Hippocampal formation (tissue), 2 donors: ENCODE measurements around the gene SLC30A1.
"Not testable (repeated sequence)": the region's sequence is repeated elsewhere in the genome, so short reads cannot be mapped to it uniquely, and the experiment has no call there.

Source experiments
- DNase-seq, 2 donors: peaks; one replicate each; lab custom pipeline; 2025; lab: John Stamatoyannopoulos, UW

The SLC30A1 gene

DNA sequence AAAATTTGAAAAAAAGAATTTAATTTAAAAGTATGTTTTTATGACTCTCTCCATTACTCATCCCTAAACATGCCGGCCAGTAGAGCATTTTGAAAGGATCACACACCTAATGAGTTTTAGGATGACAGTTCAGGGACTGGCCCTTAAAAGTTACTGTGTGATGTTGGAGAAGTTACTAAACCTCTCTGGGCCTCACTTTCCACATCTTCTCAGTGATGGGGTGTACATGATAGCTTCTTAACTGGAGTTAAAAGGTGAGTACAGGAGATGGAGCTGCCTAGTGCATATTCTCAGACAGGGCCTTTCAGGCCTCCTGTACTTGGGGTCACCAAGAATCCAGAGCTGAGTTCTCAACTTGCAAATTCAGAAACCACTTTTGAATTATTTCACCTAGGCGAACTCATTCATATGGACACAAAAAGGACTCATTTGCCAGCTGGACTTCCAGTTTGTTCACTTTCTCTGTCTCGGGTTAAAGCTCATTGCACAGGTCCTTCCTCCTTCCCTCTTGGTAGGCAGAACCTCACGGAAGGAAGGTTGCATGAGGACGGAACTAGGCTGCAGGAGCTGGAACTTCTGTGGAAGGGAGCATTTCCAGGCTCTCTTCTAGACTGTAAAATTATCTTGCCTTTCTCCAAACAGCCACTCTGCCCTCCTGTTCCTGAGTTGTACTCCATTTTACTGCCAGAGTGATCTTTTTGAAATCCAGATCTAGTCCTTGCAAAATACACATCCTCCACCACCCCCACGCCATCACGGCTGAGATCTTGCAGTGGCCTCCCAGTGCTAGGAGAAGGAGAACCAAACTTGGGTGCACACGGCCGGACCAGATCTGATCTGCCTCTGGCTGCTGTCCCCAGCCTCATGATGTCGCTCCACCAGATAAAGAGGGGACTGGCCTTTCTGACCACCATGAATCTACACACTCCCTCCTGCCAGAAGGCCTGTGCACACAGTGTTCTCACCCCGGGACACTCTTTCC is 4.3 kb upstream of the SLC30A1 start:
- no peak for DNase-seq

DNA sequence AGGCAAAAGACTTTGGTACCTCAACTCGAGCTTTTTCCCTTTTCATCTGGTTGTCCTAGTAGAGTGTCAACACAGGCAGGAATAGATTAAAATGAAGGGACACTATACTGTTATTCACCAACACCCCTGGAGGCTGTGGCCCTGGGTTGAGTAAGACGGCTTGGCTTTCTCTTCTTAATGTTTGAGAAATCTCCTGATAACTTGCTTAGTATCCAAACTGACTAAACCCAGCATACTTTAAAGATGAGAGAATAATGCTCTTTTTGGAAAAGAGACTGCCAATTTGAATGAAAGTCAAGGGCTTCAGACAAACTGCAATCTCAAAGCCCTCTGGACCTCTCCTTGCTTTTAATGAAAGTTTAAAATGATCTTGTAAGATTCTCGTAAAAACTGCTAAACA is 2.6 kb upstream of the SLC30A1 start:
- no peak for DNase-seq

DNA sequence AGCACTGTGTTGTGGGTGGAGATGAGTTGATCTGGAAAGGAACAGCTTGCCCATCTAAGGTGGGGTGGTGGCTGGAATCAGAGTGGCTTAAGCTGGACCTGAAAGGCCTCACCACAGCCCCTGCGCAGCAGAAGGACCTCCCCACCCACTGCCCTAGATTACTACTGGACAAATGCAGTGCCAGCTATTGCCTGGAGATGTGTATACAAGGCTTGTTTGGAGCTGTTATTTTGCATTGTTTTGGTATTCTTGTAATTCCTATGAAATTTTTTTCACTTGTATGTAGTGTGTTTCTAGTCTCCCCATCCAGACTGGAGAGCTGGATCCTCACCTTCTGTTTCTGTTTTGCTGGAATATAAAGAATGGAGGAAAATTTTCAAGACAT is 1.3 kb upstream of the SLC30A1 start:
- DNase-seq: no peak

DNA sequence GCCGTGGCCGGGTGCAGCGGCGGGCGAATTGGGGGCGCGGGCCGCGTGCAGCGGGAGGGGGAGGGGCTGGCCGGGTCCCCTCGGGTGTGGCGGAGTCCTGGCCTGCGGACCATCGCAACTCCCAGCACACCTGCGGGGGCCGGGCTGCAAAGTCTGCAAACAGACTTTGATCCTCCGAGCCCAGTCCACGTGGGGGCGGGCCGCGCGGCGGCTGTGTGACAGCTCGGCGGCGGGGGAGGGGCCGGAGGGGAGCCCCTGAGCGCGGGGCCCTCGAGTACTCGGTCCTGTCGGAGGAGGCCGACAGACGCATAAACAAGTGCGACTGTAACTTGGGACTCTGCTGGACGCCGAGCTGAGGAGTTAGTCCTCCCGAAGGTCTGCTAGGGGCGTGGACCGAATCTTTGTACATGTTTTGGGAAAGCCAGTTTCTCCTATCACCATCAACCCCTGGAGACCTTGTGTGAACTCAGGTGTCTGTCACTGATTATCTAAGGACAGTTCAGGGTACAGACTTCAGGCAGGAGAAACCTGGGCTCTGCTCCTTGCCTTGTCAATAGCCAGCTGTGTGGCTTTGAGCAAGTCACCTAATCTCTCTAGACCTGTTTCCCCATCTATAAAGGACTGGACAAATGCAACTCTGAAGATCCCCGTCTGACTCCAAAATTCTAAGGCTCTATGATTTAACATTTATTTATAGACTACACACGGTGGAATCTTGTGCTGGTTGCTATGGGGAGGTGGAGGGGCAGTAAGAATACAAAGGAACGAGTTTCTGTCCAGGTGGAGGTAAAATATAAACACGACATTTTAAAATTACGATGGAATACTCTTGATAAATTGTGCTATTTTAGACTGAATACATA is 710 bp upstream of the SLC30A1 start:
- DNase-seq: no peak

DNA sequence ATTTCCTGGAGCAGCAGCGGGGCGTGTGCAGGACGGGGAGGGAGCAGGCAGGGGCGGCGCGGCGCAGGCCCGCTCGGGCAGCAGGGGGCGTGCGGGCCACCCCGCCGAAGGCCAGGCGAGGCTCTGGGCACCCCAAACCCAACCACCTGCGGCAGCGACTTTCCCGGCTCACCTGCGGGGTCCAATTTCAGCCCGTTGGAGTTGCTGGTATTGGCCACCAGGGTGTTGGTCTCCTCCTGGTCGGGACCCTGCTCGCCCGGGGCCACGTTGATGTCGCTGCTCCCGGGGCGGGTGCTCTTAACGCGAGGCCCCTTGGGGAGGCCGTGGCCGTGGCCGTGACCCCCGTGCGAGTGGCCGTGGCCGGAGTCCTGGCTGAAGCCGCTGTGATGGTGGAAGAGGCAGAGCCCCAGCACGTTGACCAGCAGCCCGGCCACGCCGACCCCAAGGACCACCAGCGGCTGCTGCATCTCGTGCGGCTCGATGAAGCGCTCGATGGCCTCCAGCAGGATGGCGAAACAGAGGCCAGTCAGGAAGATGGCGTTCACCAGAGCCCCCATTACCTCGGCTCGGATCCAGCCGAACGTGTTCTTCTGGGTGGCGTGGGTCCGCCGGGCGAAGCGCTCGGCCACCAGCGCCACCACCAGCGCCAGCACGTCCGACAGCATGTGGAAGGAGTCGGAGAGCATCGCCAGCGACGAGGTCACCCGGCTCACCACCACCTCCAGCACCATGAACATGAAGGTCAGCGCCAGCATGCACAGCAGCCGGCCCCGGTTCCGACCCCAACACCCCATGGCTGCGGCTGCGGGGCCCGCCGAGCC is 932 bp downstream of the SLC30A1 start:
- peak; percentile 41 to 53 for DNase-seq

DNA sequence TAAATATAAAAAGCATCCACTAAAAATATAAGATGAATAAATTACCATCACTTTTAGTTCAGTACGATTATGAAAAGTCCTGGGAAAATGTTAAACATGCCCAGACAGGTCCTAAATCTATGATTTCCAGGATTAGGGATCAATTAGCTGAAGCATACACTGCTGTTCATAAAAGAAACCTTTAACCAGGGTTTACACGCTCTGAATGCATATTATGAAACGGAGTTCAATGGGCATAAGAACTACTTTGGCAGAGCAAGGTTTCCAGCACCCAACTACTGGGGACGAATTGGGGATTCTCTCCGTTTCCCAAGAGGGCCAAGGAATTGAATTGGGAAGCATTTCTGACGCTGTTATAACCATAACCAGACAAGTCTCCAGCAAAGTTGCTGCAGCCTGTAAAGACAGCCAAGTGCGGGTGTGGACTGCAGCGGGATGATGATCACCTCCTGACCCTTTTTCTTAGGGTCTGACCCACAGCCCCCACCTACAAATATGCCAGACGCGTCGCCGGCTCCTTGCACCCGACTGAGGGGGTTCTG is 1.6 kb downstream of the SLC30A1 start:
- DNase-seq: no peak

DNA sequence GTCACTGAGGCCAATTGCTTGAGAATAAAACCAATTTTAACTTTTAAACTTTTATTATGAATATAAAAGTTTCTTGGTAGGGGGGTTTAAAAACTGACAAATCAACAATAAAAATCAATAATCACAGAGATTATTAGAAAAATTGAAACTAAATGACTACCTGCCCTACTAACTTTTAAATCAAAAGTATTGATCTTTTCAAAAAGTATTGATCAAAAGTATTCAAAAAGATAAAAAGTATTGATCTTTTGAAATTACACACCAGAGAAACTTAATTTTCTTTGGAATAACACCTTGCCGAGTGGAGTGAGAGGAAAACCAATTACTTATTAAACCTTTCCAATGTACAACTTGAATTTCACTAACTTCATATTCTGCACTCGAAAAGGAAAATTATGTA is 2.2 kb downstream of the SLC30A1 start:
- DNase-seq: no peak

DNA sequence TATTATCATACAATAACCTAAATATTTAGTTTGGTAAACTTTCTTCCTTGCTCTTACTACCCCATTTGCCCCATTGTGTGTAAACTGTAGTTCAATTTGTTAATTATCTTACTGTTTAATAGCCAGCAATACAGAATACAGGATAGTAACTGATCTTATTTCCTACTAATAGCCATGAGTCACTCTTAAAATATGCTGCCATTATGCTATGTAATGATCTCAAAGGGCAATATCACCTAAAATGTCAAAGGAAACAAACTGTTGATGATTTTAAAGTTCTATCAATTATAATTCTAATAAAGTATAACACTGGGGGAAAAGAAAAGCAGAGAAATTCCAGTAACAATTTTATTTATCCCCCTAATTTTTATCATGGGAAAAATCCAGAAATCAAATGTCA is 4.3 kb downstream of the SLC30A1 start:
- no peak for DNase-seq

DNA sequence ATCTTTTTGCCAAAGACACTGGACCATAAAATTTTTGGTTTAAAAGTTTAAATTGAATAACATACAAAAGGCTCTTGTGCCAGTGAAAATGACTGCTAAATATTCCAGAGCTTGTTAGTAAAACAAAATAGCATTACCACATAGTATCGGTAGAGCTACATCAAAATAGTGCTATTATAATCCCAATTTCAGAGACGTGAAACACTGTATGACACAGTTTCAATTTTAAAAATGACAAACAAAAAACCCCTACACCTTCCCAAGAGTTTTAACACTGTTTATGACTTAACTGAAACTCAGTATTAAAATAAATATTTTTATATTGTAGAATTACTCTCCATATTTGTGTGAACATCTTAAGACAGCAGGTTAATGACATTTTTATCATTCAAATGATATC is 7.0 kb downstream of the SLC30A1 start:
- no peak for DNase-seq

DNA sequence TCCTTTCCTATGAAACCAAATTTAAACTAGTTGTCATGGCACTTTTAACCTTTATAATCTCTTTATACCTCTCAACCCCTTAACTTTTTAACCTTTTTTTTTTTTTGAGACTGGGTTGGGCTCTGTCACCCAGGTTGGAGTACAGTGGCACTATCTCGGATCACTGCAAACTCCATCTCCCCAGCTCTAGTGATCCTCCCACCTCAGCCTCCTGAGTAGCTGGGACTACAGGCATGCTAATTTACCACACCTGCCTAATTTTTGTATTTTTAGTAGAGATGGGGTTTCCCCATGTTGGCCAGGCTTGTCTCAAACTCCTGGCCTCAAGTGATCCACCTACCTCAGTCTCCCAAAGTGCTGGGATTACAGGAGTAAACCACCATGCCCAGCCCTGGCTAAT is 8.6 kb downstream of the SLC30A1 start:
- DNase-seq: not testable (repeated sequence)

DNA sequence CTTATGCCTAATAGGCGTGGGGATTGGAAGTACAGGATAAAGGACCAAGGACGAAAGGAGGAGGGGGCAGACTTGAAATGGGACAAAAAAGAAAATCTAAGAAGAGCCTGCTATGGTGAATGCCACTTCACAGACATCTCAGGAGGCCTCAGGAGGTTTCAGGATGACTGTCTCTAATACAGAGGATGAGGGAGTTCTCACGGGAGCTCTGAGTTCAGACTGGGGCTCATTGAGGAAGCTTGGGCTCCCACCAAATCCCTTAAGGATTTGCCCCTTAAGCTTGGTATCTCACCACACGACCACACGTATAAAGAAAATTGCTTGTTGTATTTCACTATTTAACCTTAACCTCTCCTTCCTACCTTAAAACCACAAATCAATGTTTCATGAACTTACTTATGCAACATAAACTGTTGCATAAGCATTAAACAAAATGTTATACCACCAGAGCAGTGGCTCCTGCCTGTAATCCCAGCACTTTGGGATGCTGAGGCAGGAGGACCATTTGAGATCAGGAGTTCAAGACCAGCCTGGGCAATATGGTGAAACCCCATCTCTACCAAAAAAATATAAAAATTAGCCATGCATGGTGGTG is 12.4 kb downstream of the SLC30A1 start:
- DNase-seq: no peak

DNA sequence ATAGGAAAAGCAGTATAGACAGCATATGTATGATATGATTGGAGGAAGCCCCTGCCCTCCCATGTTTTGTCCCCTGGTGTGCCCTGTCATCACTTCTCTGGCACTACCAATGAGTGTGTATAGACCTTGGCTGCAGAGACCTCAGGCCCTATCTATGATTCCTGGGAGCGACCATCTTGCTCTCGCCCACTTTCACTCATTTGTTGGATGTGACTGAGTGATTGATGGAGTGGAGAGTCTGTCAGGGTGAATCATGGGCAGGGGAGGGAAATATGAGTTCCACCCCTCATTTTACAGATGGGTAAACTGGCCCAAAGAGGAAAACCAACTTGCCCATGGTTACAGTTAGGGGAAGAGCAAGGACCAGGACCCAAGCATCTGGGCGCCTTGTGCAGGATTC is 14.9 kb downstream of the SLC30A1 start:
- no peak for DNase-seq

DNA sequence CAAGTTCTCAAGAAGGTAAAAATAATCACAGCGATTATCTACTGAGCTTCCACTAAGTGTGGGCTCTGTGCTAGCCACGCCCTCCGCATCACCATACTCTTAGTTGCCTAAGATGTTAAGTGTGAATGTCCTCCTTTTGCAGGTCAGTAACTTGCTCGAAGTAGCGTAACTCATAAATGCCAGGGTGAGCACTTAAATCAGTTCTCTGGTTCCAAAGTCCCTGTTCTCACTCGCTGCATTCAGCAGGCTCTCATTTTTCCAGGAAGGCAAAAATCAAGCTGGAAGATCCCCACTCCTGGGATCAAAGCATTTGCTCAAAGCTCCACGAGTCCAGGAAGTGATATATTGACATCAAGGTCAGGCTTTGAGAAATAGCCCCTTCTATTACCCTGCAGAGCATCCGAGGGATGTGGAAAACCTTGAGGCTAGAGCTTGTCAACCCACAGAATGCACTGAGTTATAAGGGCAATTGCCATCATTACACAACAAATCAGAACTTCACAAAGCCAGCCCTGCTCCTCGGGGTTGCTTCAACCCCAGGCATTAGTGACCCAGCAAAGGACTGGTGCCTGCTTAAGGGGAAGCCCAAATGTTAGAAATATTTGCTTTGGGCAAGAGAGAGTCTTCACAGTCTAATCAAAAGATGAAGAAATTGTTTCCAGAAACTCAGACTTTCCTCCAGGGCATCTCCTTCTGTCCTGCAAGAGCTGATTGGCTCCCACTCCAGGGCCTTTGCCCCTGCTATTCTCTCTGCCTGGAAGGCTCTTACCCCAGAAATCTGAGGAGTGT is 19.5 kb downstream of the SLC30A1 start:
- no peak for DNase-seq

DNA sequence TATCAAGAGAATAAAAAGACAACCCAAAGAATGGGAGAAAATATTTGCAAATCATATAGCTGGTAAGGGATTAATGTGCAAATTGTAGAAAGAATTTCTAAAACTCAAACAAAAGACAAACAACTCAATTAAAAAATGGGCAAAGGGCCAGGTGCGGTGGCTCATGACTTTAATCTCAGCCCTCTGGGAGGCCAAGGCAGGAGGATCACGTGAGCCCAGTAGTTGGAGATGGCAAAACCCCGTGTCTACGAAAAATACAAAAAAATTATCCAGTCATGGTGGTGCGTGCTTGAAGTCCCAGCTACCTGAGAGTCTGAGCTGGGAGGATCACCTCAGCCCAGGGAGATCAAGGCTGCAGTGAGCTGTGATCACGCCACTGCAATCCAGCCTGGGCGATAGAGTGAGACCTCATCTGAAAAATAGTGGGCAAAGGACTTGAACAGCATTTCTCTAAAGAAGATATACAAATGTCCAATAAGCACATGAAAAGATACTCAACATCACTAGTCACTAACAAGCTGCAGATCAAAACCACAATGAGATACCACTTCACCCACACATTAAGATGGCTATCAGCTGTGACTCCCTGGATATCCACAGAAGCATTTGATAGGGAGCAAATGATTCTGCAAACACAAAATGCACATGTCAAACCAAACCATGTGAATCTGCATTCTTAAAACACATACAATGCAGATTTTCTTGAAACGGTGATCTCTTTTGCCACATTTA is 20.9 kb downstream of the SLC30A1 start:
- DNase-seq: no peak

DNA sequence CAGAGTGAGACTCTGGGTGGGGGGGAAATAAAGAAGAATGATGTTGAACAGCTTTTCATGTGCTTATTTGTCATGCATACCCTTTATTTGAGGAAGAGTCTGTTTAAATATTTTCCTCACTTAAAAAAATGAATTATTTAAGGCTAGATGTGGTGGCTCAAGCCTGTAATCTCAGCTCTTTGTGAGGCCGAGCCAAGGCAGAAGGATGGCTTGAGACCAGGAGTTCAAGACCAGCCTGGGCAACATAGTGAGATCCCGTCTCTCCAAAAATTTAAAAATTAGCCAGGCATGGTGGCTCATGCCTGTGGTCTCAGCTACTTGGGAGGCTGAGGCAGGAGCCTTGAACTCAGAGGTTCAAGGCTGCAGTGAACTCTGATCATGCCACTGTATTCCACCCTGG is 25.4 kb downstream of the SLC30A1 start:
- no peak for DNase-seq

DNA sequence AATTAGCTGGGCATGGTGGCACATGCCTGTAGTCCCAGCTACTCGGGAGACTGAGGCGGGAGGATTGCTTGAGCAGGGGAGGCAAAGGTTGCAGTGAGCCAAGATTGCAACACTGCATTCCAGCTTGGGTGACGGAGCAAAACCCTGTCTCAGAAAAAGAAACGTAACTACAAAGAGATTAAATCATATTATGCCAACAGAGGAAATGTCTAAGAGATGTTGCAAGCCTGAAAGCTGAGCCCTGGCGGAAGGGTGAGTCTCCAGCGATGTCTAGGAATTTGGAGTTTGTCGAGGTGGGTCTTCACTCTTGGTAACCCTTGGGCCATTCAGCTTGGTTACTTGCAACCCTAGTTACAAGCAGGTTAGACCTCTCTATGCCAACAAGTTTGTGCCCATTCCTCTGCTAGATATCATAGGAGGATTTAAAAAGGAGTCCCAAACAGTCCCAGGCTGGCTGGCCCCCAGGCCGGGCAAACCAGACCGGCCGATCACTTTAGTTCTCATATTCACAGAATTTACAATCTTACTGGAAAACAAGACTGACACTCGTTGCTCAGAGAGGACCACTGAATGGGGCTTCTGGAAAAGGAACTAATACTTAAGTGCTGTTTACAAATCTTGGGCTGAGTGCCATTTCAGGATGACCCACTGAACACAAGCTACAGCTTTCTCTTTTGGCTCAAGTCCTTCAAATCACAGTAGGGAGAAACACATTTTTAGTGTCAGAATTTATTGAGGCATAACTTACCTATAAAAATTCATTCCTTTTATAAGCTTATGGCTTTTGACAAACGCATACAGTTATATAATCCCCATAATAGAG is 27.1 kb downstream of the SLC30A1 start:
- no peak for DNase-seq

DNA sequence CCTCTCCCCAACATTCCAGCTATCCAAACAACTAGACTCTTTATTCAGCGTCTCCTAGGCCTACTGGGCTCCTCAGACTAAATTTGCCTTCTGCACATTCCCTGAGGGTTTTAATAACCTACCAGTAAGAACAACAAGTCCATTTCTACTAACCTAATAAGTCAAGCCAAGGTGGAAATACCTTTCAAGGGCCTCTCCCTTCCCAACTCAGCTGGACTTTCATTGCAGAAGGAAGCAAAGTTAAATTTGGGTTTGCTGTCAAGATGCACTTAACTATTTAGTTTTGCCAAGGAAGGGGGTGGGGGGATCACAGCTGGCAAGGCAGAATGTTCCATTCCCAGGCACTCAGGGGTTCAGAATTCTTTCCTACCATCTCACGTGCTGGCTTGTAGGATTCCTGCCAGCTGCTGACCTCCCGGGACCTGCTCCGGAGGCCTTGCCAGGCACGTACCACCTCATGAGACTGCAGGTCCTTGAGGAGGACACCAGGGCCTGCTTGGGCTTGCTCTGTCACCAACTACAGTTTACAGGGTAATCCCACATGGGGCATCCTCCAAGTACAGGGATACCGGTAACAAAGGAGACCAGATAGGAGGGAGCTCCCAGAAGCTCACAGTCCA is 29.8 kb downstream of the SLC30A1 start:
- DNase-seq: no peak

DNA sequence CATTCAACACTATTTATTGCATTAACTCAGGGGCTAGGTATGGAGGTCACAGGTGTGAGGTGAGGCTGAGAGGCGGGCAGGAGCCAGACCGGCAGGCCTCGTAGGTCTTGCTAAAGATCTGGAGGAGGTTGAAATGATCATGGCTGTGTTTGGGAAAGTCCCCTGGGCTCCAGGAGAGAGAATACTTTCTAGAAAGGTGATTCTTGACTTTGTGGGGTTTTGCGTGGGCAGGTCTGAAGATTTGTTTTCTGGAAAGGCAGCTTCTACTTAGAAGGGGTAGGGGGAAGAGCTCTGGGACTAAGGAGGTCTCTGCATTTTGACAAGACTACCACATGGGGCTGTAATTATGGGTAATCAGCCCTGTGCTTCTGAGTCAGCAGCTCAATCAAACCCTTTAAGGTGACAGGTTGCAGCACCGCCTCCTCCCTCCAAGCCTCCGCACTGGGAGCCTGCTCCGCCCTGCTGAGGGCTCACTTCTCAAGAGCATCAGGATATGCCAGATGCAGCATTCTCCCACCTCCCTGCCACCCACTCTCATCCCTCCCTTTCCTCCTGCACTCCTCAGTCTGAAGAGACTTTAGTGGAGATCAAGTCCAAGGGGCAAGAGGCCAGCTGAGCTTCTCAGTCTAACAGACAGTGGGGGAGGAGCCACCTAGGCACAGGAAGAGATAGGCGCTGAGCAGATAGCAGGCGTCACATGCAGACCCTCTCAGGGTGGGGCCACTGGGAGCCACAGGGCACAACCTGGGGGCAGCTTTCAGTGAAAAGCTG is 30.5 kb downstream of the SLC30A1 start:
- no peak for DNase-seq
